Measurements from ENCODE around the gene MED12. TPM values are rescaled to one million over a fixed set of nuclear protein-coding genes. Genes with fewer than 3 reads are reported as not detected.
"Not testable (repeated sequence)": the region's sequence is repeated elsewhere in the genome, so short reads cannot be mapped to it uniquely, and the experiment has no call there.

The MED12 gene
- total RNA-seq, 1 experiment from 2014 or later, result 13.5 TPM

GRCh38 chrX:71175531-71175930 is 57.1 kb downstream of the MED12 start:
- DNase-seq (ENCODE audit: low read depth, low spot score), result no peak
- in situ Hi-C loops (cut with HindIII; ENCODE audit: low pct_unique_long_range_greater_than_20kb, low sequenced_read_pairs), result no loop called here

GRCh38 chrX:71177327-71177726 is 58.9 kb downstream of the MED12 start:
- in situ Hi-C loops (cut with HindIII; ENCODE audit: low pct_unique_long_range_greater_than_20kb, low sequenced_read_pairs), result no loop called here
- DNase-seq (ENCODE audit: low read depth, low spot score), result no peak

GRCh38 chrX:71178908-71179307 is 60.5 kb downstream of the MED12 start:
- DNase-seq (ENCODE audit: low read depth, low spot score), result peak; percentile 76
- in situ Hi-C loops (cut with HindIII; ENCODE audit: low pct_unique_long_range_greater_than_20kb, low sequenced_read_pairs), result no loop called here

GRCh38 chrX:71180579-71181265 is 62.3 kb downstream of the MED12 start:
- in situ Hi-C loops (cut with HindIII; ENCODE audit: low pct_unique_long_range_greater_than_20kb, low sequenced_read_pairs); DNase-seq (ENCODE audit: low read depth, low spot score): not testable (repeated sequence)

GRCh38 chrX:71181558-71181909 is 63.1 kb downstream of the MED12 start:
- in situ Hi-C loops (cut with HindIII; ENCODE audit: low pct_unique_long_range_greater_than_20kb, low sequenced_read_pairs), result no loop called here

GRCh38 chrX:71181910-71182799 is 63.8 kb downstream of the MED12 start:
- in situ Hi-C loops (cut with HindIII; ENCODE audit: low pct_unique_long_range_greater_than_20kb, low sequenced_read_pairs), result no loop called here
- peak; percentile 97 for DNase-seq (ENCODE audit: low read depth, low spot score)

More at GRCh38 chrX:71181558-71181909, 63.1 kb downstream of the MED12 start:
- DNase-seq (ENCODE audit: low read depth, low spot score), result no peak

- no peak for DNase-seq (ENCODE audit: low read depth, low spot score)
- in situ Hi-C loops (cut with HindIII; ENCODE audit: low pct_unique_long_range_greater_than_20kb, low sequenced_read_pairs), result no loop called here
Measured at GRCh38 chrX:71182871-71183270, 64.5 kb downstream of the MED12 start.

- no peak for DNase-seq (ENCODE audit: low read depth, low spot score)
- in situ Hi-C loops (cut with HindIII; ENCODE audit: low pct_unique_long_range_greater_than_20kb, low sequenced_read_pairs), result no loop called here
Measured at GRCh38 chrX:71183341-71183740, 64.9 kb downstream of the MED12 start.

- in situ Hi-C loops (cut with HindIII; ENCODE audit: low pct_unique_long_range_greater_than_20kb, low sequenced_read_pairs), result no loop called here
- DNase-seq (ENCODE audit: low read depth, low spot score), result no peak
Measured at GRCh38 chrX:71184092-71184491, 65.7 kb downstream of the MED12 start.

- DNase-seq (ENCODE audit: low read depth, low spot score), result no peak
- in situ Hi-C loops (cut with HindIII; ENCODE audit: low pct_unique_long_range_greater_than_20kb, low sequenced_read_pairs), result no loop called here
Measured at GRCh38 chrX:71184803-71185495, 66.6 kb downstream of the MED12 start.

- in situ Hi-C loops (cut with HindIII; ENCODE audit: low pct_unique_long_range_greater_than_20kb, low sequenced_read_pairs), result no loop called here
- peak; percentile 13 for DNase-seq (ENCODE audit: low read depth, low spot score)
Measured at GRCh38 chrX:71191248-71191647, 72.9 kb downstream of the MED12 start.

Small RNA genes lying within 50 kb of the gene (small RNA-seq; reads per million reads assigned to genes)
- gene CXorf65, result 0 to 0.04 reads per million in 2 experiments

Other genes starting within 250 kb of the MED12 start
- gene TEX11, start 209.9 kb upstream of the MED12 start, total RNA-seq (2014; rRNA removed; shearing (Covaris generic)), result 0.11 TPM in 1 of 2 replicates, not detected in the other
- gene SLC7A3, start 187.5 kb upstream of the MED12 start, total RNA-seq (2014; rRNA removed; shearing (Covaris generic)), result 0.16 TPM in 1 of 2 replicates, not detected in the other
- 91.7 and 94.2 TPM in 2 replicates for gene SNX12, start 50.3 kb upstream of the MED12 start, total RNA-seq (2014; rRNA removed; shearing (Covaris generic))
- gene FOXO4, start 22.7 kb upstream of the MED12 start, total RNA-seq (2014; rRNA removed; shearing (Covaris generic)), result 6.7 TPM in 2 replicates
- not detected in 2 replicates for gene CXorf65, start 11.9 kb upstream of the MED12 start, total RNA-seq (2014; rRNA removed; shearing (Covaris generic))
- not detected in 2 replicates for gene IL2RG, start 7.0 kb upstream of the MED12 start, total RNA-seq (2014; rRNA removed; shearing (Covaris generic))
- gene NLGN3, start 26.2 kb downstream of the MED12 start, total RNA-seq (2014; rRNA removed; shearing (Covaris generic)), result 0.05 and 0.24 TPM in 2 replicates
- 351 and 367 TPM in 2 replicates for gene GJB1, start 104.6 kb downstream of the MED12 start, total RNA-seq (2014; rRNA removed; shearing (Covaris generic))
- 15.0 and 17.3 TPM in 2 replicates for gene ZMYM3, start 135.5 kb downstream of the MED12 start, total RNA-seq (2014; rRNA removed; shearing (Covaris generic))
- gene NONO, start 165.0 kb downstream of the MED12 start, total RNA-seq (2014; rRNA removed; shearing (Covaris generic)), result 496 and 503 TPM in 2 replicates
- gene ITGB1BP2, start 183.2 kb downstream of the MED12 start, total RNA-seq (2014; rRNA removed; shearing (Covaris generic)), result 0.32 and 0.59 TPM in 2 replicates
- 13.1 and 14.3 TPM in 2 replicates for gene TAF1, start 247.8 kb downstream of the MED12 start, total RNA-seq (2014; rRNA removed; shearing (Covaris generic))

All from SK-MEL-5 (cell line).